Effector memory CD8-positive, alpha-beta T cell (primary cell): ENCODE data around the gene ATRNL1.
"Not testable (repeated sequence)": the region's sequence is repeated elsewhere in the genome, so short reads cannot be mapped to it uniquely, and the experiment has no call there.

Experiments used
- ATAC-seq: fragments of 150-1000 bp; cut with Tn5 transposase; replicated peaks from 2 replicates; pipeline ENCODE4 v1.10.0; 2021; ENCODE audit warnings: mild to moderate bottlenecking, moderate library complexity
- DNase-seq, 3 experiments: peaks; one replicate each; pipeline ENCODE4 v3.0.0; 2021
- H3K27ac Mint-ChIP-seq, 2 donors: one replicate each; pipeline ENCODE4 v1.8.0; 2022; ENCODE audit warnings: mild to moderate bottlenecking in 2 of 2, mixed read lengths in 2 of 2, moderate library complexity in 2 of 2
- H3K27me3 Mint-ChIP-seq, 2 donors: one replicate each; pipeline ENCODE4 v1.8.0; 2022; ENCODE audit warnings: mixed read lengths in 2 of 2
- H3K36me3 Mint-ChIP-seq: one replicate; pipeline ENCODE4 v1.8.0; 2022; ENCODE audit warnings: mild to moderate bottlenecking, moderate library complexity, mixed read lengths; ENCODE audit not compliant: insufficient read depth
- H3K4me1 Mint-ChIP-seq, 2 donors: one replicate each; pipeline ENCODE4 v1.8.0; 2022; ENCODE audit warnings: low read depth in 2 of 2, mixed read lengths in 2 of 2
- H3K4me3 Mint-ChIP-seq, 2 donors: one replicate each; pipeline ENCODE4 v1.8.0; 2022; ENCODE audit warnings: mild to moderate bottlenecking in 2 of 2, mixed read lengths in 2 of 2, moderate library complexity in 2 of 2
- H3K9me3 Mint-ChIP-seq, 2 donors: one replicate each; pipeline ENCODE4 v1.8.0; 2022; ENCODE audit warnings: mixed read lengths in 2 of 2

The ATRNL1 gene

GRCh38 chr10:115795964-115796363 is 702.8 kb downstream of the ATRNL1 start:
- H3K27ac Mint-ChIP-seq: no peak overlapping the region
- H3K4me3 Mint-ChIP-seq: no peak overlapping the region
- DNase-seq (no peak), ATAC-seq (no peak)
- H3K36me3 Mint-ChIP-seq: no peaks in the 10 kb centered on the region
- no peaks in the 10 kb centered on the region for H3K4me1 Mint-ChIP-seq
- H3K9me3 Mint-ChIP-seq: peaks cover 15 to 20% of the 10 kb centered on the region in 2 donors
- H3K27me3 Mint-ChIP-seq: no peaks in the 10 kb centered on the region

GRCh38 chr10:115801457-115801856 is 708.3 kb downstream of the ATRNL1 start:
- DNase-seq (no peak), ATAC-seq (no peak)
- Mint-ChIP-seq H3K4me3 (no peak overlapping the region), H3K9me3 (peaks cover 10 to 13% of the 10 kb centered on the region in 2 donors), H3K27me3 (no peaks in the 10 kb centered on the region), H3K36me3 (no peaks in the 10 kb centered on the region), H3K27ac (no peak overlapping the region), H3K4me1 (no peaks in the 10 kb centered on the region)

DNA sequence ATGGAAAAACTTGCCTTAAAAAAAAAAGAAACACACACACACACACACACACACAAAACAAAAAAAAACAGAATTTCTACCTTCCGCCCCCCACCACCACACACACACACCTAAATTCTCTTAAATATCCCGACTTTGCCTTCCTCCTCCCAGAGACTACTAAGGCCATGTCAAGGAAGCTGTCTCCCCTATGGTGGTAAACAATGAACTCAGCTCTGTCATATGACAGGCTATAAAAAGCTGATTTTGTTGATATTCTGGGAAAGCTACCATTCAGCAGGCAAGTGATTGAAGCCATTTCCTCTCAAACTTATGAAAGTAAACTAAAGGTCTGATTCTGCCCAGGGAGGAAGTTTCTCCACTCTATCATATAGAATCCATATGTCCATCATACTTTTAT is 708.8 kb downstream of the ATRNL1 start:
- H3K9me3 Mint-ChIP-seq: peaks cover 10 to 13% of the 10 kb centered on the region in 2 donors
- no peaks in the 10 kb centered on the region for H3K27me3 Mint-ChIP-seq
- ATAC-seq (no peak), DNase-seq (no peak)
- no peak overlapping the region for H3K4me3 Mint-ChIP-seq
- H3K36me3 Mint-ChIP-seq: no peaks in the 10 kb centered on the region
- no peak overlapping the region for H3K27ac Mint-ChIP-seq
- H3K4me1 Mint-ChIP-seq: no peaks in the 10 kb centered on the region

DNA sequence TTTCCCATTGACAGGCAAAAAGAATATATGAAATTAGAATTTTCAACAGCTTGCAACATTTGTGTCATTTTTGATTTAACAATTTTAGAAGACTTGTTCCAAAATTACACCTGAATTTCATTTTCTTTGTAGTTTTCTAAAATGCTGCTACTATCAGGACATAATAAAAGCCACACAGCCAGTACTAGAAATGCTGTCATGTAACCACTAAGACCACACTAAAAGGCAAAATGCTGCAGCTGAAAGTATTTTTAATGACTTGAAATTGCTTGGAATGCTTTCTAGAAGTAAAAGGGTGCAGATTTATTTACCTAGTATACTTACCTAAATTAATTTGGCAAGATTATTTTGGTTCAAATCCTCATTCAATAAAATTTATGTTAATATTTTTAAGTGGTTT is 709.7 kb downstream of the ATRNL1 start:
- H3K9me3 Mint-ChIP-seq: peaks cover 7 to 10% of the 10 kb centered on the region in 2 donors
- H3K36me3 Mint-ChIP-seq: no peaks in the 10 kb centered on the region
- H3K27ac Mint-ChIP-seq: no peak overlapping the region
- no peak for DNase-seq
- H3K4me1 Mint-ChIP-seq: no peaks in the 10 kb centered on the region
- H3K27me3 Mint-ChIP-seq: no peaks in the 10 kb centered on the region
- no peak for ATAC-seq
- no peak overlapping the region for H3K4me3 Mint-ChIP-seq

DNA sequence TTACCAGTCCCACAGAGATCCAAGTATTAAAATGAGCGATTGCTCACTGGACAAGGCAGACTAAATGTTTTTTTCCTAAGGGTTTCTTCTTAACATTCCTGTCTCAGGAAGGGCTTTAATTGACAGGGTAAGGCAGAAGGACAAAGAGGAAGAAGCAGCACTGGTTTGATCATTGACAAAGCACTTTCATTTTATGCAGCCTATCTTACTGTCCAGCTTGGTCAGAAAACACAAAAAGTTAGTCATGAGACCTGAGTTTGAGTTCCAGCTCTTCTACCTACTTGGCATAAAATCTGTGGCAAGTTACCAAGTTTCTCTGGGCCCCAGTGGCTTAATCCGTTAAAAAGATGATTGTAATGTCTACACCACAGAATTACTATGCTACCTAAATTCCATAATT is 721.4 kb downstream of the ATRNL1 start:
- H3K27me3 Mint-ChIP-seq: no peaks in the 10 kb centered on the region
- DNase-seq (no peak), ATAC-seq (no peak)
- H3K9me3 Mint-ChIP-seq: peaks cover 8 to 10% of the 10 kb centered on the region in 2 donors
- no peaks in the 10 kb centered on the region for H3K4me1 Mint-ChIP-seq
- H3K36me3 Mint-ChIP-seq: no peaks in the 10 kb centered on the region
- H3K4me3 Mint-ChIP-seq: no peak overlapping the region
- no peak overlapping the region for H3K27ac Mint-ChIP-seq

- no peak overlapping the region for H3K4me3 Mint-ChIP-seq
- DNase-seq (no peak), ATAC-seq (no peak)
- H3K36me3 Mint-ChIP-seq: peaks cover 3% of the 10 kb centered on the region
- H3K27ac Mint-ChIP-seq: no peak overlapping the region
- no peaks in the 10 kb centered on the region for H3K4me1 Mint-ChIP-seq
- H3K27me3 Mint-ChIP-seq: no peaks in the 10 kb centered on the region
- H3K9me3 Mint-ChIP-seq: peaks cover 14 to 22% of the 10 kb centered on the region in 2 donors
Observed at GRCh38 chr10:115818012-115818411, 724.8 kb downstream of the ATRNL1 start.

DNA sequence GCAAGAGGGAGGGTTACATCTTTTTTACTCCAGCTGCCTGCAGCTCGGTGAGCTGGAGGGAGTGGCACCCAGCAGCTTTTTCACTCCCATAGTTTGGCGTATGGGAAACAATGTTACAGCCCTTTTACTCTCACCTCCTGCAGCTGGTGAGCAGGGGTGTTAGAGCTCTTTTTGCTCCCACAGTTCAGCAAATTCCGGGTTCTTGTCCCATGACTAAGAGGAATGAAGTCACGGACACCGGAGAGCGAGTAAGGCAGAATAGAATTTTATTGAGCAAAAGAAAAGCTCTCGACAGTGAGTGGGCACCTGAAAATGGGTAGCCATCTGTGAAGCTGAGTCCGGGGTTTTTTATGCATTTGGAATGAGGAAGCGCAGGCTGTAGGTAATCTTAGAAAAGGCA is 733.2 kb downstream of the ATRNL1 start:
- Mint-ChIP-seq H3K4me1 (no peaks in the 10 kb centered on the region), H3K4me3 (no peak overlapping the region)
- no peak for ATAC-seq

GRCh38 chr10:115827231-115828009 is 734.3 kb downstream of the ATRNL1 start:
- no peak overlapping the region for H3K4me3 Mint-ChIP-seq
- no peak overlapping the region for H3K27ac Mint-ChIP-seq
- peaks cover 2 to 4% of the 10 kb centered on the region in 2 donors for H3K9me3 Mint-ChIP-seq
- DNase-seq: no peak
- no peaks in the 10 kb centered on the region for H3K27me3 Mint-ChIP-seq
- H3K36me3 Mint-ChIP-seq: no peaks in the 10 kb centered on the region
- no peak for ATAC-seq
- H3K4me1 Mint-ChIP-seq: no peaks in the 10 kb centered on the region

More for the DNA sequence above, 733.2 kb downstream of the ATRNL1 start:
- Mint-ChIP-seq H3K9me3 (peaks cover 5 to 9% of the 10 kb centered on the region in 2 donors), H3K27ac (no peak overlapping the region), H3K27me3 (no peaks in the 10 kb centered on the region), H3K36me3 (peaks cover 1% of the 10 kb centered on the region)
- DNase-seq: no peak

GRCh38 chr10:115828182-115828581 is 735.0 kb downstream of the ATRNL1 start:
- not testable (repeated sequence) for H3K27me3 Mint-ChIP-seq, H3K4me1 Mint-ChIP-seq, H3K27ac Mint-ChIP-seq, DNase-seq, H3K36me3 Mint-ChIP-seq, H3K9me3 Mint-ChIP-seq, H3K4me3 Mint-ChIP-seq, ATAC-seq

DNA sequence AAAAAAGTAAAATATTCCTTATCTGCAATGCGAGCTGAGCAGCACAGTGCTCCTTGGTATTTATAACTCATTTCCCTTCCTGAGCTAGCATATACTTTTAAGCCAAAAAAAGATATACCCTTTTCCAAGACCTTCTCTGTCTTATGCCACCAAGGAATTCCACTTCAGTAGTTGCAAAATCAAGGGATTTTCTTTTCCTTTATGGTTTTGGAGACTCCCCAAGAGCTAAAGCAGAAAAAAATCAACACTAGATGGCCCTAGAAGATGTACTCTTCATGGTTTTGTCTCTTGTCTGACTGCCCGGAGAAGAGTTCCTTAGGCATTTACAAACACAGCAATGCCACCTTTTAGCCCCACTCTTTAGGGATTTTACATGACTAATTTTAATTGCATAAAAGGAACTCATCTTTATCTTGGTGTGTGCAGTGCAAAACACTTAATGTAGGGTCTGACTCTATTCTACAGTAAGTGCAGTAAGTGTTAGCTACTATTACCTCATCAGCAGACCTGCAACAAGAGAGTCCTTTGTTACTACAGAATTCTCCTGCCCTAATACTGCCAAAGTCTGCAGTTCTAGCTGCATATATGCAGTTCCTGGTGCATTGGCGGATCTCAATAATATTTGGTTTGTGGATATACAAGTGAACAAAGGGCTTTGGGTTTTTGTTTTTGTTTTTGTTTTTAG is 736.5 kb downstream of the ATRNL1 start:
- Mint-ChIP-seq H3K4me1 (no peaks in the 10 kb centered on the region), H3K36me3 (no peaks in the 10 kb centered on the region), H3K27me3 (no peaks in the 10 kb centered on the region), H3K27ac (no peak overlapping the region), H3K9me3 (peaks cover 5 to 8% of the 10 kb centered on the region in 2 donors), H3K4me3 (no peak overlapping the region)
- ATAC-seq (no peak), DNase-seq (no peak)

GRCh38 chr10:115830265-115830970 is 737.3 kb downstream of the ATRNL1 start:
- Mint-ChIP-seq H3K27ac (no peak overlapping the region), H3K36me3 (no peaks in the 10 kb centered on the region), H3K4me3 (no peak overlapping the region), H3K27me3 (no peaks in the 10 kb centered on the region), H3K4me1 (no peaks in the 10 kb centered on the region), H3K9me3 (peaks cover 5 to 8% of the 10 kb centered on the region in 2 donors)
- no peak for ATAC-seq
- DNase-seq: no peak

- Mint-ChIP-seq H3K27ac (no peak overlapping the region), H3K27me3 (no peaks in the 10 kb centered on the region), H3K4me1 (no peaks in the 10 kb centered on the region), H3K4me3 (no peak overlapping the region), H3K9me3 (peaks cover 7 to 13% of the 10 kb centered on the region in 2 donors), H3K36me3 (no peaks in the 10 kb centered on the region)
- no peak for DNase-seq
- ATAC-seq: no peak
Observed at GRCh38 chr10:115831016-115831415, 737.9 kb downstream of the ATRNL1 start.

DNA sequence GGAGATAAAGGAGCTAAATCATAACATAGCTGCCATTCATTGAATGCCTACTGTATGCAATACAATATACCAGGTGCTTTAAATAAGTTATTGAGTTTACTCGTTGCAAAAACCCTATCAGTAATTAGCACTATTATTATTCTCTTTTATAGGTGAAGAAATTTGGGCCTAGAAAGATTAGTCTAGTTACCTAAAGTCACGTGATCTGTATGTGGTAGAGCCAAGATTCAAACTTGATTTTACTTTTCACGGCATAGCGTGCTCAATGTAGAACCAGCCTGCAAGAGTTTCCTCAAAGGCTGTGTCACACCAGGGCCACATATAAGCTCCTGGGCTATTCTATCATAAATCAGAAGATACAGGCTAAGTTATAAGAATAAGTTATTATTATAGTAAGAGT is 740.0 kb downstream of the ATRNL1 start:
- no peak for ATAC-seq
- no peak for DNase-seq
- Mint-ChIP-seq H3K4me3 (no peak overlapping the region), H3K9me3 (peaks cover 7 to 14% of the 10 kb centered on the region in 2 donors), H3K27me3 (no peaks in the 10 kb centered on the region), H3K4me1 (no peaks in the 10 kb centered on the region), H3K27ac (no peak overlapping the region), H3K36me3 (no peaks in the 10 kb centered on the region)
